HG02798 (cell line): ENCODE measurements around the gene PAK4.

Experiments
- ATAC-seq: cut with Tn5 transposase; IDR thresholded peaks from one replicate; pipeline ENCODE4 v1.9.1; 2021; ENCODE audit warnings: mild to moderate bottlenecking; ENCODE audit not compliant: unreplicated experiment, poor library complexity

The PAK4 gene

DNA sequence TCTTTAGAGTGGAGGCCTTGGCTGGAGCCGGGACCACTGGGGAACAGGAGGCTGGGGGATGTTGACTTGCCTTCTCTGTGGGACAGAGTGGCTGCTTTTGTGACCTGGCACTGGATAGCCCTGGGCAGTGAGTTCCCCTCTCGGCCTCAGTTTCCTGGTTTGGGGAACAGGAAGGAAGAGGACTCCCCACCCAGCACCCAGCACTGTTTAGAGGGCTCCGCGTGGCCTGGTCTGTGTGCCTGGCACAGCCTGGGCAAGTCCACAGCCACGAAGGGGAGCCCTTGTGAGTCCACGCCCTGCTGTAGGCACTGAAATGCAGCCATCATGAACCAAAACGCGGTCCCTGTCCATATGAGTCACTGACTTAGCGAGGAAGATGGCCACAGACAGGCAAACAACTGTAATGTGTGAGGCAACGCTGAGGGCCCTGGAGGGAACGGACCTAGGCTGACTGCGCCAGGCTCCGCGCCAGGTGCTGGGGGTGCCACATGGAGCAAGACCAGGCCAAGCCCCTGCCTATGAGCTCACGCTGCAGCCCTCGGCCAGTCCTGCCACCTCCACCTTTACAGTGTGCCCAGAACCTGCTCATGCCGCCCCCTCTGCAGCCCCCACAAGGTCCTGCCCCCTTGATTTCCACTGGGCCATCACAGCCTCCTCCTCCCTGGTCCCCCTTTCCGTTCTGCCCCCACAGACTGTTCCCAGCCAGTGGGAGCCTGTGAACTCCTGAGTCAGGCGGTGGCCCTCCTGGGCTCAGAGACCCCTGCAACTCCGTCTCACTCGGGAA lies 35.5 kb downstream of the PAK4 start:
- ATAC-seq, result no peak

DNA sequence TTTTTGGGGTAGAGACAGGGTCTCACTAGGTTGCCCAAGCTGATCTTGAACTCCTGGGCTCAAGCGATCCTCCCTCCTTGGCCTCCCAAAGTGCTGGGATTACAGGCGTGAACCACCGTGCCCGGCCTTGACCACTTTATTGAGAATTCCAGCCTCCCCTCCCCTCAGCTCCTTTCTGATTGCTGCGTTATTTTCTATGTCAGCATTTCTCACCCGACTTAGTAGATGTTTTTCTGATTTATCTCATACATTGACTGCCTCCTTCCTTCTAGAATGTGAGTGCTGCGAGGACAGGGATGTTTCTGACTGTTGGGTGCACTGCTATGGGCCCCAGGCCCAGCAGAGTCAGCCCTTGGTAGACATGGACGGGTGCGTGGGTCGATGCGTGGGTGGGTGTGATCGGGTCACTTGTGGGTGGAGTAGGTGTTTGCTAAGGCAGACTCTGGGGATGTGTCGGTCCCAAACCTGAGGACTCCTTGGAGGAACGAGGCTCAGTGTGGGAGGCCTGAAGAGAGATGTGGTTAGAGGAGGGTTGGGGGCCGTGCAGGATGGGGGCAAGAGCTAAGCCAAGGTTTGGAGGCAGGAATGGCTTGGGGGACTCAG lies 37.0 kb downstream of the PAK4 start:
- no peak for ATAC-seq

DNA sequence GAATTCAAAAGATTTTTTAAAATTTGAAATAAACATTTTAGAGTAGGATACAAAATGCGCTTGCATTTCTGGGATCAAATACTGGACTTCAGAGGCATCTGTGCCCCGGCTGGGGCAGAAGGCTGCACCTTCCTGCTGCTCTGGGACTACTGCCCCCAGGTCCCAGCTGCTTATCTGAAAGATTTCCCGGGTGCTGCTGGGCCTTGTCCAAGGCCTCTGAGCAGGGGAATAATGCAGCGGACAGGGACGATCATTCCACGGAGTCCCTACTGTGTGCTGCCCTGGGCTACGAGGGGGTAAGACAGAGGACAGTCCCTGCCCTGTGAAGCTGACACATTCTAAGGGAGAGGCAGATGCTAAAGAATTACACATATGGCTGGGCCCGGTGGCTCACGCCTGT lies 38.0 kb downstream of the PAK4 start:
- ATAC-seq, result no peak

DNA sequence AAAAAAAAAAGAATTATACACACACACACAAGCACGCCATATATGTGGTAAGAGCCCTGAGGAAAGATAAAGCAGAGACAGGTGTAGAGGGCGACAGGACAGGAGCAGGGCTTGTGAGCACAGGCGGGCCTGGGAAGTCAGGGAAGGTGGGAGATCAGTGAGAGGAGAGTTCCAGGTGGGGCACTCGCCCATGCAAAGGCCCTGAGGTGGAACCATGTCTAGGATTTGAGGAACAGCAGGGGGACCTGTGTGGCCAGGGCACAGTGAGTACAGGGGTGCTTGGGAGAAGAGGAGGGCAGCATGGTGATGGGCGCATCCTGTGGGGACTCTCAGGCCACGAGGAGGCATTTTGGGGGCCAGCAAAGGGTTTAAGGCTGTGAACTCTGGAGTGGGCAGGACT lies 38.7 kb downstream of the PAK4 start:
- ATAC-seq, result no peak

DNA sequence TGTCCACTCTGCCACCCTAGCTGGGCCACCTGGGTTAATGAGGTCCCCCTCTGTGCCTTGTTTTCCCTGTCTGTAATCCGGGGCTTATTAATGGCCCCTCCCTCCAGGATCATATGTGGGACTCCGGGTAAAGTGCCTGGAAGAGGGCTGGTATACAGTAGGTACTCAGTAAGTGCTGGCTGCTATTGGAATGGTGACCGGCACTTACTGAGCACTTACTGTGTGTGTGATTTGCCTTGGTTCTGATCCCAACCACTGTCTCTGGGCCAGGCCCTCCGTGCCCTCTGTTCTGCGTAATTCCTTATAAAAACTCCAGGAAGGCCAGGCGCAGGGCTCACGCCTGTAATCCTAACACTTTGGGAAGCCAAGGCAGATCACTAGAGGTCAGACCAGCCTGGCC lies 40.3 kb downstream of the PAK4 start:
- ATAC-seq, result no peak

DNA sequence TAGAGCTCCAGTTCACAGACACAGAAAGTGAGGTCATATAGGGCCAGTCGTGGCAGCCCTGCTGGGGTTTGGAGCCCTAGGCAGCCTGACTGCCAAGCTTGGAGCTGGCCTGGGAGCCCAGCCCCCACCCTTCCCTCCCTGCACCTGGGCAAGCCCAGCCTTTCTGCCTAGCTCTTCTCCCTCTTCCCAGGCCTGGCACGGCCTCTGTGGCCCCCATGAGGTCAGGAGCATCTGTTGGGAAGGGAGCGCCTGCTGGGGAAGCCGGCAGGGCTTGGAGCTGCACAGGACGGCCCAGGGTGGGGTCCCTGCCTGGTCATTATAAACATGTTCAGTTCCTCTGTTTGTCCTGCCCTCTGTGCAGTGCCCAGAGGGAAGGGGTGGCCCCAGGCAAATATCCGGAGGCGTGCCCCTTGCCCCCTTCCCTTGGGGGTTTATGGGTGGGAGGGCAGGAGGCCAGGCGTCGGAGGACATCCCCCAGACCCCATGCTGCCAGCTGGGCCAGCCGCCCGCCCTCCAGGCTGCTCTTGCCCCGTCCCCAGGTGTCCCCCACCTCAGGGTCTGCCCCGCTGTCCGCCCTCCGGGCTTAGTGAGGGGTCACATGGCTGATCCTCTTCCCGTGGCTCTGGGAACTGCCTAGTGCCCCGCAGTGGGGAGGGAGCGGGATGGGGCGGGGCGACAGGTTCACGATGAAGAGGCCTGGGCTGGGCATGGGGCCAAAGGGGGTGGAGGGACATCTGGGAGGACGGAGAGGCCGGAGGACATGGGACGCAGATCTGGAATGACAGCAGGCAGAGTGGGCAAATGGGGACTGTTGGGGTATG lies 41.2 kb downstream of the PAK4 start:
- no peak for ATAC-seq

DNA sequence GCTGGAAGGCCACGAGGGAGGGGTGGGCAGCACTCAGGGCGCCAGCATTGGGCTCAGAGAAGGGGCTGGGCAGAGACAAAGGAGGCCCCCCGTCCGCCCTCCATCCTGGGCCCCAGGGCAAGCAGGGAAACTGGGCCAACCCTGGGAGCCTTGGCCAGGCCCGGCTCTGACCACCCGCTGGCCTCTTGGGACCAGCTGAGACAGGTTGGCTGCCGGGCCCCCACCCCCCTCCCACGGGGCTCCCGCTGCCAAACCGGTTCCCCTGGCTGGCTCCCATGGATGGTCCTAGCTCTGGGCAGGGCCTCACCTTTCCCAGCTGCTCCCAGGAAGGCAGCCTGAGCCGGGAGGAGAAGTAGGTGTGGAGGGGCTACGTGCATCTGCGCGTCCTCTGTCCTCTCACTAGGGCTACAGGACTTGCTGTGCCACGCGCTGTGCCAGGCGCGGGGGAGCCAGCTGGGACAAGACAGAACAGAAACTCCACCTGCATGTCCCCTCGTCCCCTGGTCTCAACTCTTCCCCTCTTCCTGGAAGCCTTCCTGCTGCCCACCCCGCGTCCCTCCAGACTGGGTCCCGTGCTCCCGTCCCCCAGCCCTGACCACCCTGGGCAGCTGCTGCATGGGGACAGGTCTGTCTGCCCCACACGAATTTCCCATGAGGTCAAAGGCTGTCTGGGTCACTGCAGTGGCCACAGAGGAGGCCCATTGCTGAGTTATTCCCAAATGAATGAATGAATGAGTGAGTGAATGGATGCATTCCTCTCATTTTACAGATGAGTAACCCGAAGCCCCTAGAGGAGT lies 42.1 kb downstream of the PAK4 start:
- ATAC-seq, result no peak

DNA sequence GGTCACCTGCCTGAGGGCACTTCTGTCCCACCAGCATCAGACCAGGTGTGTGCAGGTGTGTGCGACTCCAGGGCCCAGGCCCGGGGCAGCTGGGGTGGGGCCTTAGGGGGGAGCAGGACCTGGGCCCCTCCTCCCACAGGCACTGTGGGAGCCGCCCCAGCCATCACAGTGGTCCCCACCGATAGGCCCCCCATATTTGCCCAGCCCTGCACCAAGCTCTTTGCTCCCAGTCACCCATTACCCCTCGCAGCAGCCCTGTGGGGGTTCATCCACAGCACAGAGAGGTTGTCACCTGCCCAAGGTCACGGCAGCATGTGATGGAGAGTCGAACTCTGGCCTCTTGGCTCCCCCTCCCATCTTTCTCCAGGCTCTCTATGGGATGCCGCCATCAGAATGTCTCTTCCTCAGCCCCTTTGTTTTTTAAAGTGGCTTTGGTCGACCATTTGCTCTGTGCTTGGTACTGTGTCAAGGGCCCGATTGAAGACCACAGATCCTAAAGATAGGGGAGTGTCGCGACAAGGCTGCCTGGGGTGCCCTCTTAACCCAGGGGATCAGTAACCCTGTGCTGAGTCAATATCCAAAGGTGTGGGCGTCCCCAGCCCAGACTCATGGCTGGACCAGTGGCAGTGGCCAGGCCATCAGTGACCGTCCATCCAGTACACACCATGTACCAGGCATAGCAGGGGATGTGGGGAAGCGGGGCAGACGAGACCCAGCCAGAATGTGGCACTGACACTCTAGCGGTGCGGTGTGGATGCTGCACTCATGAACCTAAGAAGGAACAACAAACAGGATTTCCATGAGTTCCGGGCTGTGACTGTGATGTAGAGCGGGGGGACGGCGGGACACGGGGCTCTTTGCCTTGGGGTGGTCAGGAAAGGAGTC lies 42.9 kb downstream of the PAK4 start:
- no peak for ATAC-seq

DNA sequence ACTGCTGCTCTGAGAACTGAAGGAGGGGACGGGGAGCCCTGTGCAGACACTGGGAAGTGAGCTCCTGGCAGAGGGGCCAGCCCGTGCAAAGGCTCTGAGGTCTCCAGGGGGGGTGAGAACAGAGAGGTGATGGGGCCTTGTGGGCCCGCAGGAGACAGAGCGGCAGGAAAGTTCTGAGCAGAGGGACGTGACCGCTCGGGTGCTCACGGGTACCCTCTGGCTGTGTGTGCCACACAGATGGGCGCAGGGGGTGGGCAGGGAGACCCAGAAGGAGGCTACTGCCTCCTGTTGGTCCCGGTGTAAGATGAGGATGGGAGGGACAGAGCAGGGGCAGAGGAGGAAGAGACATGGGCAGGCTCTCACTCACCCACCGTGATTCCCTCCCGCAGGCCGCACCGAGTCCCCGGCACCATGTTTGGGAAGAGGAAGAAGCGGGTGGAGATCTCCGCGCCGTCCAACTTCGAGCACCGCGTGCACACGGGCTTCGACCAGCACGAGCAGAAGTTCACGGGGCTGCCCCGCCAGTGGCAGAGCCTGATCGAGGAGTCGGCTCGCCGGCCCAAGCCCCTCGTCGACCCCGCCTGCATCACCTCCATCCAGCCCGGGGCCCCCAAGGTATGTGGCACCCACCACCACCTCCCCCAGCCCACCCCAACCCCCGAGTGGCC lies 43.7 kb downstream of the PAK4 start:
- ATAC-seq, result no peak

DNA sequence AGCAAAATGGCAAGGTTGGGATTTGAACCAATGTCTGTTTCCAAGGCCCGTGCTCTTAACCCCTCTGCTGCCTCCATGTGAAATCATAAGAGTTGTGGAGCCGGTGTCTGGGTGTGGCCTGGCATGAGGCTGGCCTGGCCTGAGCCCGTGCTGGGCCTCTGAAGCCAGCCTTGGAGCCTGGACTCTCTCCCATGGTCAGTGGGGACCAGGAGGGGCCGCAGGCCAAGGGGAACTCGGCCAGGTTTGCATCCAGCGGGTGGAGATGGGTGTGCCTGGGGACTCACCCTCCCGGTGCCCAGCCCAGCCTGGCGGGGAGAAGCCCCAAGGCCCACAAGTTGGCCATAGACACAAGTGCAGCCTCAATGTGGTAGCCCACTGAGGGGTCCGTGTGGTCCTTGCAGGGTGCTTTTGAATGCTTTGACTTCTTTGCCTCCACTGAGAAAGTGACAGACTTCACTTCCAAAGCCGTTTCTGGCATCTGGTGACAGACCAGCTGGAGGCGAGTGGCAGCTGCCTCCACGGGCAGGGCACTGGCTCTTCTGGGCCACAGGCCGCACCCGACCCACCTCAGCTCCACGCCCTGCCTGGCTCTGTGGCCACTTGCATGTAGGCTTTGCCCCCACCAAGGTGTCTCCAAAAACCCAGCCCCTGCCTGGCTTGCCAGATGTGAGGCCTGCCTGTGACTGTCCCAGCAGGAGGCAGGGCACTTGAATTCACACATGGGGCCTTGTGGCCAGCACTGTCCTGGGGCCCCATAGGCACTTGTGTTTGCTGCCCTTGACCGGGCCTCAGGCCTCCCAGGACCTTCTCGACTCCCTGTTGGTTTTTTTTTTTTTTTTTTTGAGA lies 45.0 kb downstream of the PAK4 start:
- no peak for ATAC-seq

DNA sequence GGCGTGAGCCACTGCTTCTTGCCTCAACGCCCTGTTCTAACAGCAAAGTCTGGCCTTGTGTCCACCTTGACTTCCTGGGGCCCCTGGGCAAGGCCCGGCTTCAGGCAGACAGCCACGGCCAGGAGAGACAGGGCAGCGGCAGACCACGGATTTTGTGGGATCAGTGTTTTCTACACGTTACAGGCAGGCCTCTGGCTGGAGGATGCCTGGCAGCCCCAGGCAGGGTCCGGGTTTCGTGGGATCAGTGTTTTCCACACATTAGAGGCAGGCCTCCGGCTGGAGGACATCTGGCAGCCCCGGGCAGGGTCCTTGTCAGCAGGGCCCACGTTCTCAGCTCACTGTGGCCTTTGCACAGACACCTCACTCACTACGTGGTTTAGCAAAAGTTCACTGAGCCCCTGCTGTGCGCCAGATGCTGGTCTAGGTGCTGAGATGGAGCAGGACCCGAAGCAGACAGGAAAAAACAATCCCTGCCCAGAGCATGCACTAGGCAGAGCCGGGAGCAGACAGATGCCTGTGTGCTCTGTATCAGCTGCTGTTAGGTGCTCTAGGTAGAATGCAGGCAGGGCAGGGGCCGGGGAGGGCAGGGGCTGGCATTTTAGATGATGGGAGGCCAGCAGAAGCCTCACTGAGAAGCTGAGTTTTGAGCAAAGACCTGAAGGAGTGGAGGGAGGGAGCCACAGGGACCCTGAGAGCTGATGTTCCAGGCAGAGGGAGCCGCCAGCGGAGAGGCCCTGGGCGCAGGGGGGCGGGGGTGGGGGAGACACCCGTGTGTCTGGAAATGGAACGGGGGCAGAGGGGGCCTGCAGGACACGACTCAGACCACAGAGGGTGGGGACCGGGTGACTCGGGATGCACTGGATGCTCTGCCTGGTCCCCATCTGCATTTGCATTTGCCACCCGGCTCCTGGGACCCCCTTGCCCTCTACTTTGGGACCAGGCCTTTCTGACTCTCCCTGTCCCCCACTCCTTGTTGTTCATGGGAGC lies 46.2 kb downstream of the PAK4 start:
- no peak for ATAC-seq

DNA sequence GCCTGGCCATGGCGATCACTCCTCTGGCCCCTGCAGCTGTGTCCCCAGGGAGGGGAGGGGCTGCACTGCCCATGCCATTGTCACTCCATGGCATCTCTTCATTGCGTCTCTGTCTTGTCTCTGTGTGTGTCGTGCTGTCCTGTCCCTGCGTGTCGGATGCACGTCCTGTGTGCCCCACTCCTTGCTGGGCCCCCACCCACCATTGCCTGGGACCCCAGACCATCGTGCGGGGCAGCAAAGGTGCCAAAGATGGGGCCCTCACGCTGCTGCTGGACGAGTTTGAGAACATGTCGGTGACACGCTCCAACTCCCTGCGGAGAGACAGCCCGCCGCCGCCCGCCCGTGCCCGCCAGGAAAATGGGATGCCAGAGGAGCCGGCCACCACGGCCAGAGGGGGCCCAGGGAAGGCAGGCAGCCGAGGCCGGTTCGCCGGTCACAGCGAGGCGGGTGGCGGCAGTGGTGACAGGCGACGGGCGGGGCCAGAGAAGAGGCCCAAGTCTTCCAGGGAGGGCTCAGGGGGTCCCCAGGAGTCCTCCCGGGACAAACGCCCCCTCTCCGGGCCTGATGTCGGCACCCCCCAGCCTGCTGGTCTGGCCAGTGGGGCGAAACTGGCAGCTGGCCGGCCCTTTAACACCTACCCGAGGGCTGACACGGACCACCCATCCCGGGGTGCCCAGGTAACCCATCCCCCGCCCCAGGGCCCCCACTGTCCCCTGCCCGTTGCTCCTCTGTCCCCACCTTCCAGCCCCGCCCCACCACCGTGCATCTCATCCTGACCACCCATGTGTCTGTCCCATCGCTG lies 47.3 kb downstream of the PAK4 start:
- ATAC-seq, result no peak

DNA sequence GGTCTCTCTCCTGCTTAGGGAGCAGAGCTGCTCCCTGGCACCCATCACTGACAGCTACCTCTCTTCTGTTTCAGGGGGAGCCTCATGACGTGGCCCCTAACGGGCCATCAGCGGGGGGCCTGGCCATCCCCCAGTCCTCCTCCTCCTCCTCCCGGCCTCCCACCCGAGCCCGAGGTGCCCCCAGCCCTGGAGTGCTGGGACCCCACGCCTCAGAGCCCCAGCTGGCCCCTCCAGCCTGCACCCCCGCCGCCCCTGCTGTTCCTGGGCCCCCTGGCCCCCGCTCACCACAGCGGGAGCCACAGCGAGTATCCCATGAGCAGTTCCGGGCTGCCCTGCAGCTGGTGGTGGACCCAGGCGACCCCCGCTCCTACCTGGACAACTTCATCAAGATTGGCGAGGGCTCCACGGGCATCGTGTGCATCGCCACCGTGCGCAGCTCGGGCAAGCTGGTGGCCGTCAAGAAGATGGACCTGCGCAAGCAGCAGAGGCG lies 48.0 kb downstream of the PAK4 start:
- no peak for ATAC-seq

DNA sequence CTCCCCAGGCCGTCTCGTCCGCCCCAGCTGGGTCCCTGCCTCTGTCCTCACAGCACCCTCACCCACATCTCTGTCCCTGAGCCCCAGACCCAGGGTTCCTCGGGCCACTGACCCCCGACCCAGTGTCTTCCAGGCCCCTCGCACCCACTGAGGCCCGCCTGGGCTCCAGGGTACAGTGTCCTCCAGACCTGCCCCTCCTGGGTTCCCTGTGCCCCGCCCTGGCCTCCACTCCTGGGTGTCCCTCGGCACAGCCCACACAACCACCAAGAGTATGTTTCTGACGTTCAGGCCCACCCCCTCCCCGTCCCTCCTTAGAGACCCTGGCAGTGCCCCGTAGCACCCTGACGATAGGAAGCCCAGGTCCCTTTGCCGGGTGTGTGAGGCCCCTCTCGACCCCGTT lies 48.6 kb downstream of the PAK4 start:
- ATAC-seq, result no peak

DNA sequence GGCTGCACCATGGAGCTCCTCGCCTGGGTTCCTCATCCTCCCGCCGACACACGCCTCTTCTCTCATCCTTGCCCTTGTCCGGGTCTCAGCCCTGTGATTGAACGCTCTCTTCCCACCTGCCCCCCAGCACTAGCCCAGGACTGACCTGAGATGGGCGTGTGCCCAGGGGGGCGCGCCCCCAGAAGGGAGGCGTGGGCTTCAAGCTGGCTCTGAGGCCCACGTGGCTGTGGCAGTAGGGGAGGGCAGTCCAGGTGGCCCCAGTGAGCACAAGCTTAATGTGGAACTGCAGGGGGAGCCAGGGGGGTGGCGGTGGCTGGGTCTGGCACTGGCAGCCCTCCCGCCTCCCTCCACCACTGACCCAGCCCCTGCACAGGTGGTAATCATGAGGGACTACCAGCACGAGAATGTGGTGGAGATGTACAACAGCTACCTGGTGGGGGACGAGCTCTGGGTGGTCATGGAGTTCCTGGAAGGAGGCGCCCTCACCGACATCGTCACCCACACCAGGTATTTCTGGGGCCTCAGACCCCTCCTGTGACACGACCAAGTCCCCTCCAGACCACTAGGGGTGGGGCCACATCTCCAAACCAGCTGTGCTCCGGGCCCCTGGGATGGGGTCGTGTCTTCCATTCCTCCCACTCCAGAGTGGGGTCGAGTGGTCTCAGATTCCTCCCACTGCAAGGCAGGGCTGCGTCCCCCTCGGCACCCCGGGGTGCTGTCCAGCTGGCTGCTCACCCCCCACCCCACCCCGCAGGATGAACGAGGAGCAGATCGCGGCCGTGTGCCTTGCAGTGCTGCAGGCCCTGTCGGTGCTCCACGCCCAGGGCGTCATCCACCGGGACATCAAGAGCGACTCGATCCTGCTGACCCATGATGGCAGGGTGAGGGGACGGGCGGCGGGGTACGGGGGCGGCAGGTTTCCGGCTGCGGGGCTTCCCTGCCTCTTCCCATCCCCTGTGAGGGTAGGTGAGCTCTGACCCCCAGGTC lies 49.3 kb downstream of the PAK4 start:
- no peak for ATAC-seq
